Sigmoid colon (tissue), 7 donors: ENCODE measurements around the gene USP7. TPM values are rescaled to one million over a fixed set of nuclear protein-coding genes. Genes with fewer than 3 reads are reported as not detected.

Experiments
- DNase-seq: peaks from one replicate; pipeline ENCODE4 v3.0.0-alpha.2; 2019
- H3K27ac ChIP-seq, 4 donors: fragments of 200-600 bp; sonication (generic); one replicate each; pipeline ENCODE4 v1.5.1; 2016 to 2019; ENCODE audit warnings: mild to moderate bottlenecking in 1 of 4
- H3K27me3 ChIP-seq, 3 donors: fragments of 200-600 bp; sonication (generic); one replicate each; pipeline ENCODE4 v1.5.1; 2019; ENCODE audit warnings: mild to moderate bottlenecking in 1 of 3
- H3K36me3 ChIP-seq, 4 donors: fragments of 200-600 bp; sonication (generic); one replicate each; pipeline ENCODE4 v1.5.1; 2016 to 2019
- H3K4me1 ChIP-seq, 4 donors: fragments of 200-600 bp; sonication (generic); one replicate each; pipeline ENCODE4 v1.5.1; 2017 to 2019
- H3K4me3 ChIP-seq, 4 donors: fragments of 200-600 bp; sonication (generic); one replicate each; pipeline ENCODE4 v1.5.1; 2017 to 2019; ENCODE audit warnings: mild to moderate bottlenecking in 2 of 4, moderate library complexity in 1 of 4
- H3K9me3 ChIP-seq, 4 donors: fragments of 200-600 bp in 3 of 4; sonication (generic) in 3 of 4; one replicate each; pipeline versions ENCODE4 v1.5.1 to v1.6.1; 2013 to 2019
- CTCF ChIP-seq, 4 experiments: fragments of 450-650 bp in 3 of 4; fragments of 200-600 bp in 1 of 4; IDR thresholded peaks; one replicate each; pipeline ENCODE4 v1.5.1; 2016 to 2019; ENCODE audit warnings: antibody characterized with exemption in 4 of 4, mild to moderate bottlenecking in 3 of 4, moderate library complexity in 2 of 4
- EP300 ChIP-seq, 4 donors: sonication (generic); formaldehyde crosslinking; IDR thresholded peaks; one replicate each; pipeline ENCODE4 v1.6.1; 2017; ENCODE audit warnings: antibody characterized with exemption in 4 of 4
- POLR2A ChIP-seq, 2 donors: fragments of 450-650 bp; IDR thresholded peaks; one replicate each; pipeline ENCODE4 v1.6.1; 2016; ENCODE audit warnings: antibody characterized with exemption in 2 of 2, mild to moderate bottlenecking in 2 of 2, moderate library complexity in 2 of 2
- POLR2AphosphoS5 ChIP-seq, 4 donors: sonication (generic); formaldehyde crosslinking; IDR thresholded peaks; one replicate each; pipeline ENCODE4 v1.6.1; 2017; ENCODE audit warnings: antibody characterized with exemption in 4 of 4
- WGBS, 2 donors: extraction: QIAGEN DNeasy Blood & Tissue Kit; methylation state at CpG; one replicate each; pipeline ENCODE4 v1.1.7; 2013; 5-methylcytosine and 5-hydroxymethylcytosine counted together
- intact Hi-C: fragments of 100-400 bp; cut with DNase I; formaldehyde crosslinking; loops from one replicate; pipeline ENCODE4 v1.15.1; 2023
- polyA plus RNA-seq, 3 donors: library from polyadenylated mRNA; stranded (reverse); fragments of 200-250 nt; gene quantifications; one replicate each; pipeline ENCODE4 v1.2.3, GENCODE V29; 2013
- total RNA-seq, 4 donors: library from RNA; depleted of rRNA; stranded (reverse); fragments of >200 nt; gene quantifications; one replicate each; pipeline ENCODE4 v1.1.0, GENCODE V29; 2016
- donor health status: healthy with polysubstance abuse.
- donor health status: Bipolar disorder and iron deficiency.
- donor health status: healthy.

The USP7 gene
- total and polyA plus RNA-seq, 7 donors: 28.8 to 84.5 (median 64.9) TPM

GRCh38 chr16:8885674-8886592 is 77.8 kb downstream of the USP7 start:
- peaks cover 0 to 24% (median 19%) of the 10 kb centered on the region in 4 donors for H3K4me1 ChIP-seq
- peaks cover 0 to 40% (median 8%) of the 10 kb centered on the region in 3 donors for H3K27me3 ChIP-seq
- WGBS, 2 donors: 6 to 18% methylated on average over 20 of the region's 20 CpGs
- intact Hi-C loops: no loop called here
- H3K27ac ChIP-seq: no peak overlapping the region
- H3K36me3 ChIP-seq: peaks cover 0 to 16% (median 4%) of the 10 kb centered on the region in 4 donors
- H3K4me3 ChIP-seq: no peak overlapping the region
- DNase-seq: no peak
- TF ChIP-seq EP300 (IDR thresholded peaks at IDR 0.05) (no peak), POLR2A (IDR thresholded peaks at IDR 0.05) (no peak), POLR2AphosphoS5 (IDR thresholded peaks at IDR 0.05) (no peak), CTCF (IDR thresholded peaks at IDR 0.05) (no peak)
- H3K9me3 ChIP-seq: no peaks in the 10 kb centered on the region

GRCh38 chr16:8882725-8883377 is 80.9 kb downstream of the USP7 start:
- DNase-seq: no peak
- WGBS, 2 donors: 92% methylated on average over 17 of the region's 17 CpGs
- peaks cover 0 to 23% (median 18%) of the 10 kb centered on the region in 4 donors for H3K4me1 ChIP-seq
- peaks cover 0 to 43% (median 8%) of the 10 kb centered on the region in 3 donors for H3K27me3 ChIP-seq
- H3K9me3 ChIP-seq: no peaks in the 10 kb centered on the region
- intact Hi-C loops: loop anchor here (5.0 kb wide), 1 partner anchor 86 kb away; the partner anchor contains the start of genes PMM2 and TMEM186
- H3K27ac ChIP-seq: no peak overlapping the region
- no peaks in the 10 kb centered on the region for H3K36me3 ChIP-seq
- TF ChIP-seq EP300 (IDR thresholded peaks at IDR 0.05): no peak
- TF ChIP-seq POLR2AphosphoS5 (IDR thresholded peaks at IDR 0.05): no peak
- TF ChIP-seq CTCF (IDR thresholded peaks at IDR 0.05): no peak
- no peak for TF ChIP-seq POLR2A (IDR thresholded peaks at IDR 0.05)
- H3K4me3 ChIP-seq: no peak overlapping the region

GRCh38 chr16:8882041-8882617 is 81.6 kb downstream of the USP7 start, which contains the start of gene LITAFD:
Gene LITAFD (plus strand): TSS chr16:8882351. CDS start chr16:8884356, 2,005 bp downstream.
- TF ChIP-seq POLR2AphosphoS5 (IDR thresholded peaks at IDR 0.05) (no peak), CTCF (IDR thresholded peaks at IDR 0.05) (no peak), POLR2A (IDR thresholded peaks at IDR 0.05) (no peak), EP300 (IDR thresholded peaks at IDR 0.05) (no peak)
- Histone ChIP-seq H3K36me3 (no peaks in the 10 kb centered on the region), H3K27me3 (peaks cover 0 to 43% (median 8%) of the 10 kb centered on the region in 3 donors), H3K4me1 (peaks cover 0 to 18% (median 16%) of the 10 kb centered on the region in 4 donors), H3K9me3 (no peaks in the 10 kb centered on the region), H3K4me3 (no peak within 1 kb of the TSS), H3K27ac (no peak within 1 kb of the TSS)
- 75 to 81% methylated on average over 10 of the region's 10 CpGs for WGBS, 2 donors
- intact Hi-C loops: loop anchor here (5.0 kb wide), 1 partner anchor 85 kb away; the partner anchor contains the start of genes PMM2 and TMEM186
- DNase-seq: no peak

- DNase-seq: no peak
- H3K9me3 ChIP-seq: no peaks in the 10 kb centered on the region
- H3K4me3 ChIP-seq: no peak overlapping the region
- H3K27ac ChIP-seq: no peak overlapping the region
- intact Hi-C loops: loop anchor here (1.0 to 5.0 kb wide), 3 partner anchors 84 to 313 kb away; partner anchors contain the start of genes PMM2 and TMEM186
- H3K27me3 ChIP-seq: peaks cover 0 to 43% (median 8%) of the 10 kb centered on the region in 3 donors
- H3K4me1 ChIP-seq: peaks cover 0 to 12% (median 9%) of the 10 kb centered on the region in 4 donors
- no peaks in the 10 kb centered on the region for H3K36me3 ChIP-seq
- TF ChIP-seq EP300 (IDR thresholded peaks at IDR 0.05) (no peak), POLR2AphosphoS5 (IDR thresholded peaks at IDR 0.05) (no peak), CTCF (IDR thresholded peaks at IDR 0.05) (no peak), POLR2A (IDR thresholded peaks at IDR 0.05) (no peak)
- WGBS, 2 donors: 91 to 94% methylated on average over 8 of the region's 8 CpGs
Measured at GRCh38 chr16:8880839-8881510, 82.7 kb downstream of the USP7 start.
